Measurements from ENCODE around the gene ZNF586. TPM values are rescaled to one million over a fixed set of nuclear protein-coding genes. Genes with fewer than 3 reads are reported as not detected.

The ZNF586 gene
- total and polyA plus RNA-seq, 2 donors from 2014 or later = 6.3 to 18.7 TPM

DNA sequence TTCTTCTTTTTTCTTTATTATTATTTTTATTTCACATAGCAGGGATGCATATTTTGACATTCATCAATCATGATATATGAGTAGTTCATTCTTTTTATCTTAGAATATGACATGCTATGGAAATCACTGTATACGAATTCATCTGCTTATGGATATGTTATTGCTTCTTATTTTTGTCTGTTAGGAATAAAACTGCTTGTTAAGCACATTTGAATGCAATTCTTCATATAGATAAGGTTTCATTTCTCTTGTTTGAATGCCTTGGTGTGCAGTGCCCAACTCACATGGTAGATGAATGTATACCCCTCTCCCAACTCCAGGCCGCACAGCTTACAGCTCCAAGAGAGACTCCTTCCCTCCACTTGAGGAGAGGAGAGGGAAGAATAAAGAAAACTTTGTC is 11.5 kb upstream of the ZNF586 start:
- no peak overlapping the region for H3K4me3 ChIP-seq (ENCODE audit: low read length in 3 of 3)

GRCh38 chr19:57759096-57759495 is 10.4 kb upstream of the ZNF586 start:
- H3K36me3 ChIP-seq (ENCODE audit: control insufficient read depth in 2 of 3, insufficient read depth in 3 of 3, low read length in 3 of 3) = peaks cover 17 to 50% (median 26%) of the 10 kb centered on the region in 3 donors
- no peaks in the 10 kb centered on the region for H3K4me1 ChIP-seq (ENCODE audit: control insufficient read depth in 2 of 3, insufficient read depth in 2 of 3, low read depth in 1 of 3, low read length in 3 of 3)
- H3K27me3 ChIP-seq (ENCODE audit: control insufficient read depth, insufficient read depth, low read length) = no peaks in the 10 kb centered on the region
- intact Hi-C loops (cut with DNase I) = no loop called here
- H3K27ac ChIP-seq (ENCODE audit: low read depth in 2 of 2, low read length in 2 of 2) = no peak overlapping the region
- DNase-seq = no peak
- H3K9ac ChIP-seq (ENCODE audit: low read length in 3 of 3) = no peak overlapping the region
- no peak overlapping the region for H3K4me3 ChIP-seq (ENCODE audit: low read length in 3 of 3)
- peaks cover 5 to 24% (median 13%) of the 10 kb centered on the region in 3 donors for H3K9me3 ChIP-seq (ENCODE audit: control insufficient read depth in 2 of 3, insufficient read depth in 1 of 3, low read length in 3 of 3)
- no peak for FAIRE-seq
- no peak for TF ChIP-seq CTCF (IDR thresholded peaks at IDR 0.05; ENCODE audit: borderline replicate concordance, extremely low read depth, insufficient read depth)

More for the DNA sequence above, 11.5 kb upstream of the ZNF586 start:
- Histone ChIP-seq H3K36me3 (ENCODE audit: control insufficient read depth in 2 of 3, insufficient read depth in 3 of 3, low read length in 3 of 3) (peaks cover 28 to 62% (median 37%) of the 10 kb centered on the region in 3 donors), H3K9me3 (ENCODE audit: control insufficient read depth in 2 of 3, insufficient read depth in 1 of 3, low read length in 3 of 3) (peaks cover 5 to 35% (median 17%) of the 10 kb centered on the region in 3 donors), H3K27me3 (ENCODE audit: control insufficient read depth, insufficient read depth, low read length) (no peaks in the 10 kb centered on the region), H3K9ac (ENCODE audit: low read length in 3 of 3) (no peak overlapping the region), H3K27ac (ENCODE audit: low read depth in 2 of 2, low read length in 2 of 2) (no peak overlapping the region), H3K4me1 (ENCODE audit: control insufficient read depth in 2 of 3, insufficient read depth in 2 of 3, low read depth in 1 of 3, low read length in 3 of 3) (no peaks in the 10 kb centered on the region)
- no peak for DNase-seq
- intact Hi-C loops (cut with DNase I) = no loop called here
- FAIRE-seq = no peak
- TF ChIP-seq CTCF (IDR thresholded peaks at IDR 0.05; ENCODE audit: borderline replicate concordance, extremely low read depth, insufficient read depth) = no peak

DNA sequence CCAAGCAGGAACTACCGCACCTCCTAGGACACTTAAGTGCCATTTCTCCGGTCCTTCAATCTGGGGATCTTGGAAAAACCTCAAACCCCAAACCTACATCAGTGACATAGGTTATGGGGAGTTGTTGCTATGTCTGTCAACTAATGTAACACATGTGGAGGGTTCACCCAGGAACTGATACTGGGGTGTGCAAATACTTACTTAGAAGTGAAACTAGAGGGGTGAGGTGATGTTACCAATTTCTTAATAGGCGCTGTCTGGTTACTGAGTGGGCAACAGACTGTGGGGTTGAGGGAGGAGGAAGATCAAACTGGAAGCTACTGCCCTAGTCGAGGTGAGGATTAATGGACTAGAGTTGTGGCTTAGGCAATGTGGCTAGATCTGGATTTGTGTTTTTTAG is 1.9 kb downstream of the ZNF586 start:
- no peak for DNase-seq
- TF ChIP-seq CTCF (IDR thresholded peaks at IDR 0.05; ENCODE audit: borderline replicate concordance, extremely low read depth, insufficient read depth) = no peak
- H3K4me3 ChIP-seq (ENCODE audit: low read length in 3 of 3) = no peak overlapping the region

DNA sequence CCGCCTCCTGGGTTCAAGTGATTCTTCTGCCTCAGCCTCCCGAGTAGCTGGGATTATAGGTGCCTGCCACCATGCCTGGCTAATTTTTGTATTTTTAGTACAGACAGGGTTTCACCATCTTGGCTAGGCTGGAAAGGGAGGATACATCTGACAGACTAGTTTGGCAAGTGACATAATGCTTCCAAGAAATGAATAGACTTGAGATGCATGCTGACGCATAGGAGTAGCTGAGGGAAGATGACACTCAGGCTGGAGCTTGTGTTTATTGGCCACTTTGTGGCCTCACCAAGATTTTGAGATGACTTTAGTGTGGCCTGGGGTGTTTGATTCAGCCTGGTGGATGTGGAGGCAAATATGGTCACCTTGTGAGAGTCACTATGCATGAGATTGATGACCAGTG is 4.0 kb downstream of the ZNF586 start:
- no peak for DNase-seq
- intact Hi-C loops (cut with DNase I) = no loop called here
- Histone ChIP-seq H3K27ac (ENCODE audit: low read depth in 2 of 2, low read length in 2 of 2) (no peak overlapping the region), H3K9ac (ENCODE audit: low read length in 3 of 3) (no peak overlapping the region), H3K4me1 (ENCODE audit: control insufficient read depth in 2 of 3, insufficient read depth in 2 of 3, low read depth in 1 of 3, low read length in 3 of 3) (peaks cover 0 to 5% (median 3%) of the 10 kb centered on the region in 3 donors), H3K36me3 (ENCODE audit: control insufficient read depth in 2 of 3, insufficient read depth in 3 of 3, low read length in 3 of 3) (peaks cover 9 to 16% (median 10%) of the 10 kb centered on the region in 3 donors), H3K4me3 (ENCODE audit: low read length in 3 of 3) (no peak overlapping the region), H3K9me3 (ENCODE audit: control insufficient read depth in 2 of 3, insufficient read depth in 1 of 3, low read length in 3 of 3) (peaks cover 0 to 5% (median 0%) of the 10 kb centered on the region in 3 donors), H3K27me3 (ENCODE audit: control insufficient read depth, insufficient read depth, low read length) (no peaks in the 10 kb centered on the region)
- TF ChIP-seq CTCF (IDR thresholded peaks at IDR 0.05; ENCODE audit: borderline replicate concordance, extremely low read depth, insufficient read depth) = no peak
- no peak for FAIRE-seq

More for the DNA sequence above, 1.9 kb downstream of the ZNF586 start:
- H3K9ac ChIP-seq (ENCODE audit: low read length in 3 of 3) = no peak overlapping the region
- no peaks in the 10 kb centered on the region for H3K27me3 ChIP-seq (ENCODE audit: control insufficient read depth, insufficient read depth, low read length)
- intact Hi-C loops (cut with DNase I) = no loop called here
- H3K9me3 ChIP-seq (ENCODE audit: control insufficient read depth in 2 of 3, insufficient read depth in 1 of 3, low read length in 3 of 3) = no peaks in the 10 kb centered on the region
- H3K4me1 ChIP-seq (ENCODE audit: control insufficient read depth in 2 of 3, insufficient read depth in 2 of 3, low read depth in 1 of 3, low read length in 3 of 3) = peaks cover 0 to 5% (median 3%) of the 10 kb centered on the region in 3 donors
- H3K36me3 ChIP-seq (ENCODE audit: control insufficient read depth in 2 of 3, insufficient read depth in 3 of 3, low read length in 3 of 3) = peaks cover 0 to 10% (median 4%) of the 10 kb centered on the region in 3 donors
- H3K27ac ChIP-seq (ENCODE audit: low read depth in 2 of 2, low read length in 2 of 2) = no peak overlapping the region
- no peak for FAIRE-seq

Measured in kidney (tissue), 14 donors.